GM19395 (cell line): ENCODE data around the gene IL1R2.
"Not testable (repeated sequence)": the region's sequence is repeated elsewhere in the genome, so short reads cannot be mapped to it uniquely, and the experiment has no call there.

Experiments
- ATAC-seq: cut with Tn5 transposase; IDR thresholded peaks from one replicate; pipeline ENCODE4 v1.9.1; 2021; ENCODE audit warnings: mild to moderate bottlenecking, moderate library complexity; ENCODE audit not compliant: unreplicated experiment

Gene IL1R2

GRCh38 chr2:102057502-102058292 is 65.9 kb downstream of the IL1R2 start:
- ATAC-seq: no peak

GRCh38 chr2:102058293-102058833 is 66.6 kb downstream of the IL1R2 start:
- ATAC-seq: no peak

GRCh38 chr2:102059151-102059550 is 67.4 kb downstream of the IL1R2 start:
- no peak for ATAC-seq

- ATAC-seq: no peak
Observed at GRCh38 chr2:102060047-102060446, 68.3 kb downstream of the IL1R2 start.

- no peak for ATAC-seq
Observed at GRCh38 chr2:102060792-102061191, 69.0 kb downstream of the IL1R2 start.

GRCh38 chr2:102061286-102061699 is 69.5 kb downstream of the IL1R2 start:
- no peak for ATAC-seq

- ATAC-seq: no peak
Observed at GRCh38 chr2:102061962-102062795, 70.4 kb downstream of the IL1R2 start.

GRCh38 chr2:102062802-102063201 is 71.0 kb downstream of the IL1R2 start:
- no peak for ATAC-seq

GRCh38 chr2:102063487-102063911 is 71.7 kb downstream of the IL1R2 start:
- ATAC-seq: no peak

GRCh38 chr2:102063941-102064678 is 72.3 kb downstream of the IL1R2 start:
- no peak for ATAC-seq

- no peak for ATAC-seq
Observed at GRCh38 chr2:102064679-102065674, 73.2 kb downstream of the IL1R2 start.

- ATAC-seq: no peak
Observed at GRCh38 chr2:102065675-102066252, 74.0 kb downstream of the IL1R2 start.

- ATAC-seq: no peak
Observed at GRCh38 chr2:102066554-102066953, 74.8 kb downstream of the IL1R2 start.

GRCh38 chr2:102068126-102068525 is 76.4 kb downstream of the IL1R2 start:
- not testable (repeated sequence) for ATAC-seq

- ATAC-seq: no peak
Observed at GRCh38 chr2:102069311-102069974, 77.7 kb downstream of the IL1R2 start.

GRCh38 chr2:102070058-102070642 is 78.4 kb downstream of the IL1R2 start:
- no peak for ATAC-seq

GRCh38 chr2:102072741-102073140 is 81.0 kb downstream of the IL1R2 start:
- ATAC-seq: no peak

- ATAC-seq: no peak
Observed at GRCh38 chr2:102073168-102073724, 81.5 kb downstream of the IL1R2 start.
